PFSK-1 (cell line): ENCODE results near the gene CKAP4.

Experiments
- TAF1 ChIP-seq: IDR thresholded peaks from 2 replicates; pipeline ENCODE4 v1.6.1; 2012; ENCODE audit warnings: low read length, control low read depth, borderline replicate concordance; ENCODE audit not compliant: insufficient read depth
- TF ChIP-seq, protein P1 (sequence below), 2 experiments: IDR thresholded peaks; 2 replicates each; pipeline versions ENCODE4 v1.6.1 to v1.8.0; 2011 to 2012; ENCODE audit warnings: low read depth in 2 of 2, low read length in 2 of 2, control low read depth in 1 of 2, inconsistent platforms in 1 of 2, mild to moderate bottlenecking in 1 of 2, moderate library complexity in 1 of 2; ENCODE audit not compliant: insufficient read depth in 1 of 2

DNA sequence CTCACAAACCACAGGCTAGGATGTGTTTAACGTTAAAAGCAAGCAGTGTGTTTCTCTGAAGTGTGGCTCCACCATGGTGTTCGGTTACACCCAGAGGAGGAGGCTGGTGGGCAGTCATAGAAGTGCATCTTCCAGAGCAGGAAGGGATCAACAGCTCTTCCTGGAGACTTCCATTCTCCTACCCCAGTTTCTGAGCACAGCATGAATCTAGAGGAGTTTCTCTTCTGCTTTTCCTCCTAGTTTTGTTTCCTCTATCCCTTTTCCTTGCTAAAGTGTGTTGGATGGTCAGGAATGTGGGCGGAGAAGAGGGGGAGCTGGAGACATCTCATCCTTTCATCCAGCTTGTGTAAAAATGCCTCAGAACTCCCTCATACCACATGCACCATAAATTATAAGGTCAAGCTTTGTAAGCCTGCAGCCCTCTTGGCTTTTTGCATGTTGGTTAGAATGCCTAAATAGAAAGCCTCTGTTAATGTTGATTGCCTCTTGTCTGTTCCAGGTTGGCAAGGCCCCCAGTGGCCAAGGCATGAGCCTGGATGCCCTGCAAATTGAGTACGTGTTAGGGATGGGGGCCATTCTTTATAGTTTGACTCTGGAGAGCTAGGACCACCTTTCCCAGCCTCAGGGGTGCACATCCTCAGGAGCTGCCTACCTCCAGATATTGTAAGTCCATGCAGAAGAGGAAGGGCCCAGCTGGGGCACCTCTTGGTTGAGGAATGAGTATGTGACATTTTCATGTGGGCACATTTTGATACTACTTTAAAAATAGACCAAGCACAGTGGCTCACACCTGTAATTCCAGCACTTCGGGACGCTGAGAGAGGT lies 4.0 kb upstream of the CKAP4 start:
- TF ChIP-seq, protein P1, sequence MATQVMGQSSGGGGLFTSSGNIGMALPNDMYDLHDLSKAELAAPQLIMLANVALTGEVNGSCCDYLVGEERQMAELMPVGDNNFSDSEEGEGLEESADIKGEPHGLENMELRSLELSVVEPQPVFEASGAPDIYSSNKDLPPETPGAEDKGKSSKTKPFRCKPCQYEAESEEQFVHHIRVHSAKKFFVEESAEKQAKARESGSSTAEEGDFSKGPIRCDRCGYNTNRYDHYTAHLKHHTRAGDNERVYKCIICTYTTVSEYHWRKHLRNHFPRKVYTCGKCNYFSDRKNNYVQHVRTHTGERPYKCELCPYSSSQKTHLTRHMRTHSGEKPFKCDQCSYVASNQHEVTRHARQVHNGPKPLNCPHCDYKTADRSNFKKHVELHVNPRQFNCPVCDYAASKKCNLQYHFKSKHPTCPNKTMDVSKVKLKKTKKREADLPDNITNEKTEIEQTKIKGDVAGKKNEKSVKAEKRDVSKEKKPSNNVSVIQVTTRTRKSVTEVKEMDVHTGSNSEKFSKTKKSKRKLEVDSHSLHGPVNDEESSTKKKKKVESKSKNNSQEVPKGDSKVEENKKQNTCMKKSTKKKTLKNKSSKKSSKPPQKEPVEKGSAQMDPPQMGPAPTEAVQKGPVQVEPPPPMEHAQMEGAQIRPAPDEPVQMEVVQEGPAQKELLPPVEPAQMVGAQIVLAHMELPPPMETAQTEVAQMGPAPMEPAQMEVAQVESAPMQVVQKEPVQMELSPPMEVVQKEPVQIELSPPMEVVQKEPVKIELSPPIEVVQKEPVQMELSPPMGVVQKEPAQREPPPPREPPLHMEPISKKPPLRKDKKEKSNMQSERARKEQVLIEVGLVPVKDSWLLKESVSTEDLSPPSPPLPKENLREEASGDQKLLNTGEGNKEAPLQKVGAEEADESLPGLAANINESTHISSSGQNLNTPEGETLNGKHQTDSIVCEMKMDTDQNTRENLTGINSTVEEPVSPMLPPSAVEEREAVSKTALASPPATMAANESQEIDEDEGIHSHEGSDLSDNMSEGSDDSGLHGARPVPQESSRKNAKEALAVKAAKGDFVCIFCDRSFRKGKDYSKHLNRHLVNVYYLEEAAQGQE (IDR thresholded peaks at IDR 0.05; ENCODE audit: insufficient read depth in 1 of 2, low read depth in 2 of 2, low read length in 2 of 2) = no peak
- TF ChIP-seq TAF1 = no peak
